Measurements from ENCODE around the gene RBBP4. TPM values are rescaled to one million over a fixed set of nuclear protein-coding genes. Genes with fewer than 3 reads are reported as not detected.

The RBBP4 gene
- 232 and 242 TPM in 2 replicates for total RNA-seq (2022)
- Bru-seq, nascent RNA = percentile 94 among the genes with signal in this experiment
- percentile 95 among the genes with signal in this experiment for BruChase-seq, experiment 1, labeled RNA remaining after a 6-hour chase
- percentile 94 among the genes with signal in this experiment for BruChase-seq, experiment 2, labeled RNA remaining after a 2-hour chase
- long read RNA-seq, full-length matches to known transcripts = 199 of 228 reads
- long read RNA-seq, partial matches to known transcripts = 9 of 228 reads
- long read RNA-seq, other reads (novel, unspliced or antisense) = 20 of 228 reads

GRCh38 chr1:32650752-32651460 is at the start of gene RBBP4:
TSS of gene RBBP4 (plus strand) at chr1:32651208. CDS start at chr1:32651307, 99 bp downstream.
- H3K9me3 Mint-ChIP-seq (ENCODE audit: low read depth, unreplicated experiment) = no peaks in the 10 kb centered on the region
- no peaks in the 10 kb centered on the region for H3K27me3 Mint-ChIP-seq (ENCODE audit: unreplicated experiment)
- TF ChIP-seq, protein P1, sequence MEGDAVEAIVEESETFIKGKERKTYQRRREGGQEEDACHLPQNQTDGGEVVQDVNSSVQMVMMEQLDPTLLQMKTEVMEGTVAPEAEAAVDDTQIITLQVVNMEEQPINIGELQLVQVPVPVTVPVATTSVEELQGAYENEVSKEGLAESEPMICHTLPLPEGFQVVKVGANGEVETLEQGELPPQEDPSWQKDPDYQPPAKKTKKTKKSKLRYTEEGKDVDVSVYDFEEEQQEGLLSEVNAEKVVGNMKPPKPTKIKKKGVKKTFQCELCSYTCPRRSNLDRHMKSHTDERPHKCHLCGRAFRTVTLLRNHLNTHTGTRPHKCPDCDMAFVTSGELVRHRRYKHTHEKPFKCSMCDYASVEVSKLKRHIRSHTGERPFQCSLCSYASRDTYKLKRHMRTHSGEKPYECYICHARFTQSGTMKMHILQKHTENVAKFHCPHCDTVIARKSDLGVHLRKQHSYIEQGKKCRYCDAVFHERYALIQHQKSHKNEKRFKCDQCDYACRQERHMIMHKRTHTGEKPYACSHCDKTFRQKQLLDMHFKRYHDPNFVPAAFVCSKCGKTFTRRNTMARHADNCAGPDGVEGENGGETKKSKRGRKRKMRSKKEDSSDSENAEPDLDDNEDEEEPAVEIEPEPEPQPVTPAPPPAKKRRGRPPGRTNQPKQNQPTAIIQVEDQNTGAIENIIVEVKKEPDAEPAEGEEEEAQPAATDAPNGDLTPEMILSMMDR (IDR thresholded peaks at IDR 0.05; ENCODE audit: unreplicated experiment) = no peak
- peak within 1 kb of the TSS; percentile 94 for H3K4me3 Mint-ChIP-seq (ENCODE audit: low read depth, unreplicated experiment)
- peak; percentile 99 for DNase-seq
- intact Hi-C loops (cut with micrococcal nuclease; ENCODE audit: unreplicated experiment) = no loop called here
- no TSS peak for BruUV-seq (replicated peaks)
- H3K27ac Mint-ChIP-seq (ENCODE audit: unreplicated experiment) = peak within 1 kb of the TSS; percentile 100
- peaks cover 63% of the 10 kb centered on the region for H3K36me3 Mint-ChIP-seq (ENCODE audit: insufficient read depth, unreplicated experiment)
- H3K4me1 Mint-ChIP-seq (ENCODE audit: low read depth, unreplicated experiment) = peaks cover 9% of the 10 kb centered on the region
- CTCF ChIA-PET = interaction anchor here (0.5 to 1.6 kb wide), 4 partner anchors 62 to 203 kb away, joined by 3 to 8 read pairs (median 4); no protein-coding TSS in a partner anchor

- Mint-ChIP-seq H3K4me1 (ENCODE audit: low read depth, unreplicated experiment) (no peaks in the 10 kb centered on the region), H3K27ac (ENCODE audit: unreplicated experiment) (no peak overlapping the region), H3K4me3 (ENCODE audit: low read depth, unreplicated experiment) (no peak overlapping the region), H3K36me3 (ENCODE audit: insufficient read depth, unreplicated experiment) (no peaks in the 10 kb centered on the region), H3K27me3 (ENCODE audit: unreplicated experiment) (no peaks in the 10 kb centered on the region), H3K9me3 (ENCODE audit: low read depth, unreplicated experiment) (no peaks in the 10 kb centered on the region)
- intact Hi-C loops (cut with micrococcal nuclease; ENCODE audit: unreplicated experiment) = no loop called here
- DNase-seq = no peak
- TF ChIP-seq, protein P1 (IDR thresholded peaks at IDR 0.05; ENCODE audit: unreplicated experiment) = no peak
- CTCF ChIA-PET = no interaction called here
- BruUV-seq (replicated peaks) = no TSS peak
Measured at GRCh38 chr1:32605711-32606424, 45.1 kb upstream of the RBBP4 start.

GRCh38 chr1:32606565-32607371 is 44.2 kb upstream of the RBBP4 start:
- Mint-ChIP-seq H3K4me1 (ENCODE audit: low read depth, unreplicated experiment) (no peaks in the 10 kb centered on the region), H3K36me3 (ENCODE audit: insufficient read depth, unreplicated experiment) (peaks cover under 1% of the 10 kb centered on the region), H3K4me3 (ENCODE audit: low read depth, unreplicated experiment) (no peak overlapping the region), H3K27me3 (ENCODE audit: unreplicated experiment) (no peaks in the 10 kb centered on the region), H3K27ac (ENCODE audit: unreplicated experiment) (no peak overlapping the region), H3K9me3 (ENCODE audit: low read depth, unreplicated experiment) (no peaks in the 10 kb centered on the region)
- DNase-seq = no peak
- intact Hi-C loops (cut with micrococcal nuclease; ENCODE audit: unreplicated experiment) = no loop called here
- no TSS peak for BruUV-seq (replicated peaks)
- TF ChIP-seq, protein P1 (IDR thresholded peaks at IDR 0.05; ENCODE audit: unreplicated experiment) = no peak
- CTCF ChIA-PET = no interaction called here

GRCh38 chr1:32609180-32609579 is 41.8 kb upstream of the RBBP4 start:
- no peaks in the 10 kb centered on the region for H3K27me3 Mint-ChIP-seq (ENCODE audit: unreplicated experiment)
- TF ChIP-seq, protein P1 (IDR thresholded peaks at IDR 0.05; ENCODE audit: unreplicated experiment) = no peak
- intact Hi-C loops (cut with micrococcal nuclease; ENCODE audit: unreplicated experiment) = no loop called here
- H3K36me3 Mint-ChIP-seq (ENCODE audit: insufficient read depth, unreplicated experiment) = peaks cover 17% of the 10 kb centered on the region
- no peak for DNase-seq
- no TSS peak for BruUV-seq (replicated peaks)
- peaks cover 9% of the 10 kb centered on the region for H3K4me1 Mint-ChIP-seq (ENCODE audit: low read depth, unreplicated experiment)
- H3K9me3 Mint-ChIP-seq (ENCODE audit: low read depth, unreplicated experiment) = no peaks in the 10 kb centered on the region
- CTCF ChIA-PET = no interaction called here
- H3K27ac Mint-ChIP-seq (ENCODE audit: unreplicated experiment) = no peak overlapping the region
- no peak overlapping the region for H3K4me3 Mint-ChIP-seq (ENCODE audit: low read depth, unreplicated experiment)
